Activated CD8-positive, alpha-beta T cell treated with anti-CD3 and anti-CD28 coated beads for 36 hours (primary cell): Measurements from ENCODE around the gene COL10A1. TPM values are rescaled to one million over a fixed set of nuclear protein-coding genes. Genes with fewer than 3 reads are reported as not detected.

ENCODE experiments used
- ATAC-seq: fragments of 200-7000 bp; cut with Tn5 transposase; one replicate; pipeline ENCODE4 v1.10.0; 2021; ENCODE audit warnings: mild to moderate bottlenecking, moderate library complexity
- CTCF ChIA-PET: fragments of 350-600 bp; sonication (Branson Sonifier 250); formaldehyde crosslinking; loops from one replicate; lab custom pipeline; 2021; ENCODE audit warnings: antibody characterized with exemption; lab: Charles Lee
- POLR2A ChIA-PET: fragments of 350-600 bp; sonication (Branson Sonifier 250); formaldehyde crosslinking; loops from one replicate; lab custom pipeline; 2021; ENCODE audit warnings: antibody characterized with exemption; lab: Charles Lee
- DNase-seq: peaks from one replicate; pipeline ENCODE4 v3.0.0-alpha.2; 2020
- H3K27ac Mint-ChIP-seq: one replicate; pipeline ENCODE4 v1.8.0; 2021; ENCODE audit warnings: mild to moderate bottlenecking, mixed read lengths
- H3K27me3 Mint-ChIP-seq: one replicate; pipeline ENCODE4 v1.8.0; 2021; ENCODE audit warnings: mixed read lengths
- H3K36me3 Mint-ChIP-seq: one replicate; pipeline ENCODE4 v1.8.0; 2021; ENCODE audit warnings: low read depth, mixed read lengths
- H3K4me1 Mint-ChIP-seq: one replicate; pipeline ENCODE4 v1.8.0; 2021; ENCODE audit warnings: low read depth, mixed read lengths
- H3K4me3 Mint-ChIP-seq: one replicate; pipeline ENCODE4 v1.8.0; 2021; ENCODE audit warnings: mild to moderate bottlenecking, moderate library complexity, mixed read lengths
- H3K9me3 Mint-ChIP-seq: one replicate; pipeline ENCODE4 v1.8.0; 2021; ENCODE audit warnings: mixed read lengths
- CTCF ChIP-seq: fragments of 200-600 bp; IDR thresholded peaks from one replicate; pipeline ENCODE4 v1.8.0; 2022; ENCODE audit warnings: antibody characterized with exemption, mild to moderate bottlenecking
- intact Hi-C: fragments of 100-400 bp; cut with micrococcal nuclease; formaldehyde crosslinking; loops from one replicate; pipeline ENCODE4 v1.10.0; 2022
- total RNA-seq, 2 experiments: library from RNA; stranded (reverse); gene quantifications; one replicate each; pipeline ENCODE4 v1.2.3, GENCODE V29; 2021

The COL10A1 gene
- total RNA-seq, 2 experiments from 2014 or later: not detected

- ChIA-PET POLR2A (no interaction called here), CTCF (no interaction called here)
- Mint-ChIP-seq H3K9me3 (peaks cover 12% of the 10 kb centered on the region), H3K4me1 (no peaks in the 10 kb centered on the region), H3K36me3 (peaks cover 9% of the 10 kb centered on the region), H3K4me3 (no peak overlapping the region), H3K27me3 (peaks cover 2% of the 10 kb centered on the region), H3K27ac (no peak overlapping the region)
- TF ChIP-seq CTCF: no peak
- intact Hi-C loops: no loop called here
- ATAC-seq: no peak
- DNase-seq: no peak
Observed at GRCh38 chr6:116094041-116094440, 31.9 kb downstream of the COL10A1 start.

- peak; percentile 10 for DNase-seq
- peak; percentile 82 for ATAC-seq
- Mint-ChIP-seq H3K9me3 (no peaks in the 10 kb centered on the region), H3K27me3 (peaks cover 2% of the 10 kb centered on the region), H3K4me1 (no peaks in the 10 kb centered on the region), H3K27ac (no peak overlapping the region), H3K36me3 (no peaks in the 10 kb centered on the region), H3K4me3 (no peak overlapping the region)
- intact Hi-C loops: no loop called here
- CTCF ChIA-PET: interaction anchor here (0.5 kb wide), 1 partner anchor 70 kb away, joined by 3 read pairs; no protein-coding TSS in a partner anchor
- no peak for TF ChIP-seq CTCF
- POLR2A ChIA-PET: no interaction called here
Observed at GRCh38 chr6:116090251-116090650, 35.7 kb downstream of the COL10A1 start.

GRCh38 chr6:116088946-116089345 lies 37.0 kb downstream of the COL10A1 start:
- Mint-ChIP-seq H3K9me3 (no peaks in the 10 kb centered on the region), H3K27me3 (peaks cover 2% of the 10 kb centered on the region), H3K36me3 (no peaks in the 10 kb centered on the region), H3K4me1 (no peaks in the 10 kb centered on the region), H3K27ac (no peak overlapping the region), H3K4me3 (no peak overlapping the region)
- intact Hi-C loops: no loop called here
- ChIA-PET CTCF (interaction anchor here (0.8 to 0.9 kb wide), 2 partner anchors 8 to 23 kb away, joined by 3 to 4 read pairs; no protein-coding TSS in a partner anchor), POLR2A (no interaction called here)
- TF ChIP-seq CTCF: no peak
- ATAC-seq (no peak), DNase-seq (no peak)

- Mint-ChIP-seq H3K4me1 (no peaks in the 10 kb centered on the region), H3K27me3 (peaks cover 3% of the 10 kb centered on the region), H3K27ac (no peak overlapping the region), H3K36me3 (no peaks in the 10 kb centered on the region), H3K4me3 (no peak overlapping the region), H3K9me3 (no peaks in the 10 kb centered on the region)
- intact Hi-C loops: no loop called here
- ChIA-PET POLR2A (interaction anchor here (1.4 kb wide), 1 partner anchor 13 kb away, joined by 5 read pairs; the partner anchor contains the start of gene NT5DC1), CTCF (interaction anchor here (1.0 kb wide), 1 partner anchor 9 kb away, joined by 3 read pairs; no protein-coding TSS in a partner anchor)
- ATAC-seq (no peak), DNase-seq (no peak)
- no peak for TF ChIP-seq CTCF
Observed at GRCh38 chr6:116087437-116088027, 38.4 kb downstream of the COL10A1 start.

- Mint-ChIP-seq H3K27ac (no peak overlapping the region), H3K4me3 (no peak overlapping the region), H3K36me3 (no peaks in the 10 kb centered on the region), H3K4me1 (no peaks in the 10 kb centered on the region), H3K27me3 (peaks cover 2% of the 10 kb centered on the region), H3K9me3 (no peaks in the 10 kb centered on the region)
- TF ChIP-seq CTCF: no peak
- ChIA-PET CTCF (interaction anchor here (1.5 kb wide), 1 partner anchor 27 kb away, joined by 4 read pairs; no protein-coding TSS in a partner anchor), POLR2A (no interaction called here)
- intact Hi-C loops: no loop called here
- no peak for ATAC-seq
- DNase-seq: no peak
Observed at GRCh38 chr6:116084284-116084683, 41.6 kb downstream of the COL10A1 start.
